Fibroblast of skin of left quadriceps (primary cell): ENCODE measurements around the gene KLF14.
A peak's percentile ranks its signal among the peaks of the same experiment; 100 is the strongest.
"Not testable (repeated sequence)": the region's sequence is repeated elsewhere in the genome, so short reads cannot be mapped to it uniquely, and the experiment has no call there.

ENCODE experiments used
- DNase-seq, 2 experiments: peaks; one replicate each; pipeline ENCODE4 v3.0.0-alpha.2; 2013; ENCODE audit warnings: low read depth in 2 of 2

KLF14 gene

GRCh38 chr7:130719541-130719940 lies 14.5 kb downstream of the KLF14 start:
- DNase-seq = no peak

GRCh38 chr7:130712416-130712815 lies 21.6 kb downstream of the KLF14 start:
- no peak for DNase-seq

- DNase-seq = no peak
Observed at GRCh38 chr7:130708766-130709165, 25.2 kb downstream of the KLF14 start.

- no peak for DNase-seq
Observed at GRCh38 chr7:130708001-130708400, 26.0 kb downstream of the KLF14 start.

- DNase-seq = no peak
Observed at GRCh38 chr7:130703851-130704250, 30.2 kb downstream of the KLF14 start.

- DNase-seq = no peak
Observed at GRCh38 chr7:130701650-130702049, 32.4 kb downstream of the KLF14 start.

- no peak for DNase-seq
Observed at GRCh38 chr7:130700760-130701159, 33.2 kb downstream of the KLF14 start.

GRCh38 chr7:130699686-130700085 lies 34.3 kb downstream of the KLF14 start:
- no peak for DNase-seq

GRCh38 chr7:130697820-130698219 lies 36.2 kb downstream of the KLF14 start:
- no peak for DNase-seq

GRCh38 chr7:130695840-130696239 lies 38.2 kb downstream of the KLF14 start:
- peak in 1 of 2 experiments; percentile 24 for DNase-seq

GRCh38 chr7:130692396-130692795 lies 41.6 kb downstream of the KLF14 start:
- DNase-seq = not testable (repeated sequence)

- no peak for DNase-seq
Observed at GRCh38 chr7:130689683-130690082, 44.3 kb downstream of the KLF14 start.

GRCh38 chr7:130683026-130683425 lies 51.0 kb downstream of the KLF14 start:
- no peak for DNase-seq
